OCI-LY1 (cell line): ENCODE measurements around the gene SAMD8.
A peak's percentile ranks its signal among the peaks of the same experiment; 100 is the strongest.

Source experiments
- H2AFZ ChIP-seq: fragments of 200-600 bp; sonication (generic), shearing (Covaris generic); 2 replicates; pipeline ENCODE4 v1.6.0; 2014; ENCODE audit warnings: antibody characterized with exemption, mild to moderate bottlenecking, low read length
- H3F3A ChIP-seq: fragments of 200-600 bp; sonication (generic), shearing (Covaris generic); 2 replicates; pipeline ENCODE4 v1.6.0; 2014; ENCODE audit warnings: mild to moderate bottlenecking, antibody characterized with exemption, low read length, moderate library complexity; ENCODE audit not compliant: insufficient read depth
- H3K27ac ChIP-seq: fragments of 200-600 bp; sonication (generic); 2 replicates; pipeline ENCODE4 v1.5.1; 2014; ENCODE audit warnings: low read length, mixed run types, mild to moderate bottlenecking, low read depth; ENCODE audit not compliant: poor library complexity, severe bottlenecking
- H3K27me3 ChIP-seq: fragments of 200-600 bp; sonication (generic); 2 replicates; pipeline ENCODE4 v1.6.0; 2014; ENCODE audit warnings: antibody characterized with exemption, mild to moderate bottlenecking, low read length, moderate library complexity; ENCODE audit not compliant: insufficient read depth
- H3K36me3 ChIP-seq: fragments of 200-600 bp; sonication (generic); 2 replicates; pipeline ENCODE4 v1.6.1; 2014; ENCODE audit warnings: mild to moderate bottlenecking, antibody characterized with exemption, low read length, moderate library complexity, mixed read lengths; ENCODE audit not compliant: insufficient read depth
- H3K4me1 ChIP-seq: fragments of 200-600 bp; sonication (generic); 2 replicates; pipeline ENCODE4 v1.5.1; 2014; ENCODE audit warnings: mild to moderate bottlenecking, low read length, moderate library complexity; ENCODE audit not compliant: insufficient read depth, severe bottlenecking
- H3K4me2 ChIP-seq: fragments of 200-600 bp; sonication (generic), shearing (Covaris generic); 2 replicates; pipeline ENCODE4 v1.6.1; 2014; ENCODE audit warnings: low read length
- H3K4me3 ChIP-seq: fragments of 200-600 bp; sonication (generic); 2 replicates; pipeline ENCODE4 v1.5.1; 2014; ENCODE audit warnings: low read length, low read depth, mild to moderate bottlenecking, mixed read lengths; ENCODE audit not compliant: poor library complexity, severe bottlenecking
- H3K79me2 ChIP-seq: fragments of 200-600 bp; shearing (Covaris generic); 2 replicates; pipeline ENCODE4 v1.6.1; 2016; ENCODE audit warnings: mixed run types, low read length, mixed read lengths; ENCODE audit not compliant: insufficient read depth
- H3K9ac ChIP-seq: fragments of 200-600 bp; sonication (generic), shearing (Covaris generic); 2 replicates; pipeline ENCODE4 v1.6.1; 2014; ENCODE audit warnings: mild to moderate bottlenecking, low read length, mixed read lengths
- H3K9me2 ChIP-seq: fragments of 200-600 bp; sonication (generic), shearing (Covaris generic); 2 replicates; pipeline ENCODE4 v1.6.1; 2014; ENCODE audit warnings: low read depth, mild to moderate bottlenecking, low read length, mixed read lengths
- H3K9me3 ChIP-seq: fragments of 200-600 bp; shearing (Covaris generic); 2 replicates; pipeline ENCODE4 v1.6.1; 2014; ENCODE audit warnings: low read length, mixed read lengths
- H4K20me1 ChIP-seq: fragments of 200-600 bp; sonication (generic), shearing (Covaris generic); 2 replicates; pipeline ENCODE4 v1.6.0; 2016; ENCODE audit warnings: mild to moderate bottlenecking, low read length; ENCODE audit not compliant: insufficient read depth
- CTCF ChIP-seq: fragments of 200-600 bp; sonication (generic), shearing (Covaris generic); IDR thresholded peaks from 2 replicates; pipeline ENCODE4 v1.5.1; 2017; ENCODE audit warnings: mild to moderate bottlenecking, antibody characterized with exemption, low read length, moderate library complexity, mixed read lengths
- EZH2 ChIP-seq: fragments of 200-600 bp; sonication (generic), shearing (Covaris generic); IDR thresholded peaks from 2 replicates; pipeline ENCODE4 v1.8.0; 2017; ENCODE audit warnings: borderline replicate concordance, mixed run types, mild to moderate bottlenecking, antibody characterized with exemption, low read length, moderate library complexity, mixed read lengths

The SAMD8 gene

GRCh38 chr10:75097666-75098285 lies 13.7 kb upstream of the SAMD8 start:
- no peaks in the 10 kb centered on the region for H3K79me2 ChIP-seq
- H3K9ac ChIP-seq, result no peak overlapping the region
- no peaks in the 10 kb centered on the region for H4K20me1 ChIP-seq
- H3K9me2 ChIP-seq, result no peaks in the 10 kb centered on the region
- H3K4me1 ChIP-seq, result no peaks in the 10 kb centered on the region
- H3K27ac ChIP-seq, result no peak overlapping the region
- TF ChIP-seq EZH2, result no peak
- H3K27me3 ChIP-seq, result no peaks in the 10 kb centered on the region
- H3K4me2 ChIP-seq, result no peak overlapping the region
- no peak overlapping the region for H2AFZ ChIP-seq
- no peaks in the 10 kb centered on the region for H3F3A ChIP-seq
- H3K4me3 ChIP-seq, result no peak overlapping the region
- no peaks in the 10 kb centered on the region for H3K36me3 ChIP-seq
- H3K9me3 ChIP-seq, result no peaks in the 10 kb centered on the region

- H2AFZ ChIP-seq, result no peak overlapping the region
- H3K27ac ChIP-seq, result no peak overlapping the region
- H3K9me2 ChIP-seq, result no peaks in the 10 kb centered on the region
- TF ChIP-seq EZH2, result no peak
- no peak for TF ChIP-seq CTCF
- no peaks in the 10 kb centered on the region for H3F3A ChIP-seq
- no peak overlapping the region for H3K4me3 ChIP-seq
- H4K20me1 ChIP-seq, result no peaks in the 10 kb centered on the region
- H3K4me1 ChIP-seq, result no peaks in the 10 kb centered on the region
- H3K27me3 ChIP-seq, result no peaks in the 10 kb centered on the region
- H3K4me2 ChIP-seq, result no peak overlapping the region
- H3K9ac ChIP-seq, result no peak overlapping the region
- no peaks in the 10 kb centered on the region for H3K9me3 ChIP-seq
- H3K79me2 ChIP-seq, result no peaks in the 10 kb centered on the region
- no peaks in the 10 kb centered on the region for H3K36me3 ChIP-seq
Observed at GRCh38 chr10:75098902-75099673, 12.4 kb upstream of the SAMD8 start.

- Histone ChIP-seq H4K20me1 (no peaks in the 10 kb centered on the region), H3K27ac (no peak overlapping the region), H3K27me3 (no peaks in the 10 kb centered on the region), H3K9ac (no peak overlapping the region), H3F3A (no peaks in the 10 kb centered on the region), H3K4me1 (no peaks in the 10 kb centered on the region), H3K36me3 (no peaks in the 10 kb centered on the region), H3K9me2 (no peaks in the 10 kb centered on the region), H3K79me2 (no peaks in the 10 kb centered on the region), H3K4me3 (no peak overlapping the region), H3K9me3 (no peaks in the 10 kb centered on the region), H3K4me2 (peak overlapping the region; percentile 55), H2AFZ (no peak overlapping the region)
- TF ChIP-seq CTCF (peak; percentile 96), EZH2 (no peak)
Observed at GRCh38 chr10:75099952-75100763, 11.3 kb upstream of the SAMD8 start.
